Measurements from ENCODE around the gene CTF1.

CTF1 gene

DNA sequence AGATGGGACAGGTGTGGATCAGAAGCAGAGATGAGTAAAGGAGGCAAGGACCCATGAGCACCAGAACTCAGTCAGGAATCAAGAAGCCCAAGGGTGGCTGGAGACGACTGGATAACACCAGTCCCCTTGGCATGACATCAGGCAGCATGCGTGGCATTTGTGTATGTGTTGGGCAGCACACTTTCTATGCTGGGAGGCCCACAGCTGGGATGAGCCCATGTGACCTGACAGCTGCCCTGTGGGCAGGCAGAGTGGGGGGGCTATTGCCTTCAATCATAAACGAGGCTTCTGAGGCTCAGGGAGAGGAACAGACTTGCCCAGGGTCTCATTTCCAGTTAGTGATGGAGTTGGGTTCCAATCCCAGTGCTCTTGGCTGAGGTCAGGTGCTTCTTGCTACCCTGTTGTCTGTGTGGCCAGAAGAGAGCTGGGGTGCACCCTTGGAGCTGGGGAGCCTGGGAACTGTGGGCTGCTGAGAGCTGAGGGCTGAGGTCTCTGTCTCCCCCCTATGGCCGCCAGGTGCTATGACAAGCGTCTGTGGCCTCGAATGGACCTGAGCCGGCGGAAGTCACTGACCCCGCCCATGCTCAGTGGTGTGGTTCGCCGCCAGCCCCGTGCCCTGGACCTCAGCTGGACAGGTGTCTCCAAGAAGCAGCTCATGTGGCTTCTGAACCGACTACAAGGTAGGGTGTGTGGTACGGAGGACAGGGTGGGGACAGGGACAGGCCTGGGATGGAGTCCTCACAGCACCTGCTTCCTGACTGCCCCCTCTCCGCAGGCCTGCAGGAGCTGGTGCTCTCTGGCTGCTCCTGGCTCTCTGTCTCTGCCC is 45.4 kb downstream of the CTF1 start:
- Histone ChIP-seq H3K9ac (ENCODE audit: insufficient read length, low read depth) (peak overlapping the region; percentile 27), H3K4me3 (ENCODE audit: insufficient read length, low read depth) (no peak overlapping the region), H3K36me3 (ENCODE audit: insufficient read depth, insufficient read length, low read length) (peaks cover 65% of the 10 kb centered on the region), H3K4me1 (ENCODE audit: insufficient read depth, insufficient read length) (peaks cover 22% of the 10 kb centered on the region), H3K27me3 (ENCODE audit: insufficient read depth, insufficient read length) (no peaks in the 10 kb centered on the region), H3K9me3 (ENCODE audit: insufficient read depth, low read length) (no peaks in the 10 kb centered on the region)
- no peak for TF ChIP-seq SUZ12 (IDR thresholded peaks at IDR 0.05; ENCODE audit: extremely low read depth, insufficient read depth, insufficient read length)
- no peak for TF ChIP-seq YY1 (IDR thresholded peaks at IDR 0.05; ENCODE audit: insufficient read depth, insufficient read length)
- no peak for TF ChIP-seq ZNF274 (IDR thresholded peaks at IDR 0.05; ENCODE audit: low read depth, low read length)
- DNase-seq (ENCODE audit: low read depth, low spot score), result no peak

DNA sequence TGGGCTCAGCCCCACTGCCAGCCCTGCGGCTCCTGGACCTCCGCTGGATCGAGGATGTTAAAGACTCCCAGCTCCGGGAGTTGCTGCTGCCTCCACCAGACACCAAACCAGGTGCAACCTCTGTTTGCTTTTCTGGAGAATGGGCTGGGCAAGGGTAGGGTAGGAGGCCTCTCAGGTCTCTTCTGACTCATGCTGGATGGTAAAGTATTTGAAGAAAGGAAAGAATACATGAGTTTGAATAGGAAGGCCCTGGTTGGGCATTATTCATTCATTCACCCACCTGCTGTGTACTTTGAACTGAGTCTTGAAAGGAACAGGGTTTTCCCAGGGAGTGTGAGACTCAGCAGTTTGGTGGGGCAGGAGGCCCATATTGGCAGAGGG is 46.0 kb downstream of the CTF1 start:
- H3K4me3 ChIP-seq (ENCODE audit: insufficient read length, low read depth), result no peak overlapping the region
- H3K9me3 ChIP-seq (ENCODE audit: insufficient read depth, low read length), result no peaks in the 10 kb centered on the region
- H3K4me1 ChIP-seq (ENCODE audit: insufficient read depth, insufficient read length), result peaks cover 21% of the 10 kb centered on the region
- DNase-seq (ENCODE audit: low read depth, low spot score), result no peak
- H3K9ac ChIP-seq (ENCODE audit: insufficient read length, low read depth), result peak overlapping the region; percentile 27
- H3K36me3 ChIP-seq (ENCODE audit: insufficient read depth, insufficient read length, low read length), result peaks cover 64% of the 10 kb centered on the region
- TF ChIP-seq YY1 (IDR thresholded peaks at IDR 0.05; ENCODE audit: insufficient read depth, insufficient read length) (no peak), ZNF274 (IDR thresholded peaks at IDR 0.05; ENCODE audit: low read depth, low read length) (no peak), SUZ12 (IDR thresholded peaks at IDR 0.05; ENCODE audit: extremely low read depth, insufficient read depth, insufficient read length) (no peak)
- no peaks in the 10 kb centered on the region for H3K27me3 ChIP-seq (ENCODE audit: insufficient read depth, insufficient read length)

GRCh38 chr16:30944352-30944751 is 47.9 kb downstream of the CTF1 start:
- Histone ChIP-seq H3K4me3 (ENCODE audit: insufficient read length, low read depth) (no peak overlapping the region), H3K27me3 (ENCODE audit: insufficient read depth, insufficient read length) (no peaks in the 10 kb centered on the region), H3K9ac (ENCODE audit: insufficient read length, low read depth) (no peak overlapping the region), H3K36me3 (ENCODE audit: insufficient read depth, insufficient read length, low read length) (peaks cover 55% of the 10 kb centered on the region), H3K9me3 (ENCODE audit: insufficient read depth, low read length) (no peaks in the 10 kb centered on the region), H3K4me1 (ENCODE audit: insufficient read depth, insufficient read length) (peaks cover 22% of the 10 kb centered on the region)
- TF ChIP-seq YY1 (IDR thresholded peaks at IDR 0.05; ENCODE audit: insufficient read depth, insufficient read length), result no peak
- TF ChIP-seq SUZ12 (IDR thresholded peaks at IDR 0.05; ENCODE audit: extremely low read depth, insufficient read depth, insufficient read length), result no peak
- TF ChIP-seq ZNF274 (IDR thresholded peaks at IDR 0.05; ENCODE audit: low read depth, low read length), result no peak
- no peak for DNase-seq (ENCODE audit: low read depth, low spot score)

GRCh38 chr16:30946671-30947540 is 50.5 kb downstream of the CTF1 start:
- no peak overlapping the region for H3K4me3 ChIP-seq (ENCODE audit: insufficient read length, low read depth)
- H3K9me3 ChIP-seq (ENCODE audit: insufficient read depth, low read length), result no peaks in the 10 kb centered on the region
- TF ChIP-seq SUZ12 (IDR thresholded peaks at IDR 0.05; ENCODE audit: extremely low read depth, insufficient read depth, insufficient read length), result no peak
- no peak for TF ChIP-seq ZNF274 (IDR thresholded peaks at IDR 0.05; ENCODE audit: low read depth, low read length)
- no peak for TF ChIP-seq YY1 (IDR thresholded peaks at IDR 0.05; ENCODE audit: insufficient read depth, insufficient read length)
- H3K9ac ChIP-seq (ENCODE audit: insufficient read length, low read depth), result peak overlapping the region; percentile 42
- H3K36me3 ChIP-seq (ENCODE audit: insufficient read depth, insufficient read length, low read length), result peaks cover 43% of the 10 kb centered on the region
- DNase-seq (ENCODE audit: low read depth, low spot score), result no peak
- H3K4me1 ChIP-seq (ENCODE audit: insufficient read depth, insufficient read length), result peaks cover 20% of the 10 kb centered on the region
- no peaks in the 10 kb centered on the region for H3K27me3 ChIP-seq (ENCODE audit: insufficient read depth, insufficient read length)

DNA sequence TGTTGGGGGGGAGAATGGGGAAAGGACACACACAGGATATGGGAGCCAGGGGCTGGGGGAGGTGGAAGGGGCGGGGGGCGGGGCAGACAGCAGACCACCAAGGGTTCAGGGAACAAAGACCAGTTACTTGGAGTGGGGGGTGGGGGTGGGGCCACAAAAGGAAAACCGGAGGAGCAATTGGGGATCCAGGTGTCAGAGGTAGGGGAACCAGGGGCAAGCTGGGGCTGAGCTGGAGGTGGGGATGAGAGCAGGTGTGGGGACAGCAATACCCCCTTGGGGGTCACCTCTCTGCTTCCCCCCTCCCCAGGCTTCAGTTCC is 51.1 kb downstream of the CTF1 start:
- TF ChIP-seq ZNF274 (IDR thresholded peaks at IDR 0.05; ENCODE audit: low read depth, low read length) (no peak), SUZ12 (IDR thresholded peaks at IDR 0.05; ENCODE audit: extremely low read depth, insufficient read depth, insufficient read length) (no peak), YY1 (IDR thresholded peaks at IDR 0.05; ENCODE audit: insufficient read depth, insufficient read length) (no peak)
- Histone ChIP-seq H3K36me3 (ENCODE audit: insufficient read depth, insufficient read length, low read length) (peaks cover 37% of the 10 kb centered on the region), H3K9ac (ENCODE audit: insufficient read length, low read depth) (peak overlapping the region; percentile 74), H3K4me1 (ENCODE audit: insufficient read depth, insufficient read length) (peaks cover 14% of the 10 kb centered on the region), H3K4me3 (ENCODE audit: insufficient read length, low read depth) (peak overlapping the region; percentile 40), H3K27me3 (ENCODE audit: insufficient read depth, insufficient read length) (no peaks in the 10 kb centered on the region), H3K9me3 (ENCODE audit: insufficient read depth, low read length) (no peaks in the 10 kb centered on the region)
- no peak for DNase-seq (ENCODE audit: low read depth, low spot score)

DNA sequence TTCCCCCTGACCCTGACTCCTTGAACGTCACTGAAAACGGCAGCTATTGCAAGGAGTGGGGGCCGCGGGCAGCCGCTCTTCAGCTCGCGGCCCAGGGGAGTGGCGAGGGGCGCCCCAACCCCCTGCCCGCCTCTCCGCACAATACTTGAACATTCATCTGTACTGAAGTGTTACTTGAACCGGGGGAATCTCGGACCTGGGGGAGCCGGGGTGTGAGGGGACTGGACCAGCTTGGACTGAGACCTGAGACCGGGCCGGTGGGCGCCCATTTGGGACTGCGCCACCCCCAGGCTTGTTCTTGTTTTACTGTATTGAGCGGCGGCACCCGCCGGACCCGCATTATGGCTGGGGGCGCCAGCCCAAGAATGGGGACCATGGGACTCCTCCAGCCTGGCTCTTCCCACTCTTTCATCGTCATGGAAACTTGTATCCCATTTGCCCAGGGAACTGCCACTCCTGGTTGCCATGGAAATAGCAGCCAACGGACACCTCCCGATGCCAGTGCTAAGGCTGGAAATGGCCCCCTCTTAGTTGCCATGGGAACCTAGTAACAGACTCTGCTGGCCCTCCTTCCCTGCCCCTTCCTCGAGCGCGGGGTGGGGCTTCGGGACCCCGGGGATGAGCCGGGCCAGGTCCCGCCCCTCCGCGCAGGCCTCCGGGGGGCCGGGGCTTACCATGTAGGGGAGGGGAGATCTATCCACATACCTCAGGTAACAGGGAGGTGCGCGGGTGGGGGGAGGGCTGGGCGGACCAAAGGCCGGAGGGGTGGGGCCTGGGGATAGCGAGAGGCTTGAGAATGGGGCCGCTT is 51.6 kb downstream of the CTF1 start:
- TF ChIP-seq SUZ12 (IDR thresholded peaks at IDR 0.05; ENCODE audit: extremely low read depth, insufficient read depth, insufficient read length) (no peak), ZNF274 (IDR thresholded peaks at IDR 0.05; ENCODE audit: low read depth, low read length) (no peak), YY1 (IDR thresholded peaks at IDR 0.05; ENCODE audit: insufficient read depth, insufficient read length) (no peak)
- H3K4me3 ChIP-seq (ENCODE audit: insufficient read length, low read depth), result peak overlapping the region; percentile 69
- peak; percentile 99 for DNase-seq (ENCODE audit: low read depth, low spot score)
- peaks cover 11% of the 10 kb centered on the region for H3K4me1 ChIP-seq (ENCODE audit: insufficient read depth, insufficient read length)
- peaks cover 31% of the 10 kb centered on the region for H3K36me3 ChIP-seq (ENCODE audit: insufficient read depth, insufficient read length, low read length)
- no peaks in the 10 kb centered on the region for H3K27me3 ChIP-seq (ENCODE audit: insufficient read depth, insufficient read length)
- H3K9me3 ChIP-seq (ENCODE audit: insufficient read depth, low read length), result no peaks in the 10 kb centered on the region
- H3K9ac ChIP-seq (ENCODE audit: insufficient read length, low read depth), result peak overlapping the region; percentile 74

All from NT2/D1 (cell line).